ENCODE measurements around the gene LRRC73.
"Not testable (repeated sequence)": the region's sequence is repeated elsewhere in the genome, so short reads cannot be mapped to it uniquely, and the experiment has no call there.

The LRRC73 gene

DNA sequence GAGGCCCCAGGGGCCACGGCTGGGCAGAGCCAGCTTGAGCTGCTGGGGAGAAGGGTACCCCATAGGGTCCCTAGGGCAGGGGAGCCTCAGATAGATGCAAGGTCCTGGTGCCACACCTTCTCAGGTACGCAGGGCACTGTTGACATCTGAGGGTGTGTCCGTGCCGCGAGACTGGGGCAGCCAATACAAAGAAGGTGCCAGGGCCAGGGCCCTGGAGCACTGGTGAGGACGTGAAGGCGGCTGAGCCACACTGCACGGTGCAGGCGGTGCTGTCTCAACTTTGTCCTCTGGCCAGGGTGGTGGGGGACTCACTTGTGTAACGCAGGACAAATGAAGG, 649 bp upstream of the LRRC73 start:
- no peak for DNase-seq (ENCODE audit: low spot score)

DNA sequence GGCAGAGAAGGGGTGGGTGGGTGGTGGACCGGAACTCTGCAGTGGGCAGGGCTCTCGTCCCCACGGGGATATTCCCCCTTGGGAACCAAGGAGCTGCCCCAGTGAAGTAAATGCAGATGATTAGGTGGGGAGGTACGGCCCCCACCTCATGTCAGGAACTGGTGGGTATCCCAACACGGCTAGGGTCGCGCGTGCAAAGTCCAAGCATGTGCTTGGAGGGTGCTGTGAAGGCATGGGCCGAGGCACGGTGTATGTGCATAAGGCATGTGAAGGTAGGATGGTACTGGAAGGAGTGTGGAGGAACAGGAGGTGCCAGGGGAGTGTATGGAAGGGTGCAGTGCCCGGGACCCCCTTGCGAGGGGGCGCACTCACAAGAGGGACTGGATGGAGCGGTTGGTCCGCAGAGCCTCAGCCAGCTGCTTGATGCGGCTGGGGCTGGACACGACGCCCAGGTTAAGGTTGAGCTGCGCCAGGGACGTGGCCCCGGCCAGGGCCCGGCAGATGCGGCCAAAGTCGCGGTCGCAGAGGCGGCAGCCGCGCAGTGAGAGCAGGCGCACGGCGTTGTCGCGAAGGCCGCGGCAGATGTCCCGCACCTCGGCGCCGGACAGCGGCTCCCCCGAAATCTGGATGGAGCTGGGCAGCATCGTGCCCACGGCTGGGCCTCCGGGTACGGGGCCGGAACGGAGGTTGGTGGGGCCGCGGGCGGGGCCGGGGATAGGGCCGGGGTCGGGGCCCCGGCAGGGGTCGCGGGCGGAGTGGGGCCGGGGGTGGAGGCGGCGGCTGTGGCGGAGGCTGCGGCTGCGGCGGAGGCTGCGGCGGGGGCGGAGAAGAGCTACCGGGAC, 783 bp downstream of the LRRC73 start:
- DNase-seq (ENCODE audit: low spot score), result no peak

DNA sequence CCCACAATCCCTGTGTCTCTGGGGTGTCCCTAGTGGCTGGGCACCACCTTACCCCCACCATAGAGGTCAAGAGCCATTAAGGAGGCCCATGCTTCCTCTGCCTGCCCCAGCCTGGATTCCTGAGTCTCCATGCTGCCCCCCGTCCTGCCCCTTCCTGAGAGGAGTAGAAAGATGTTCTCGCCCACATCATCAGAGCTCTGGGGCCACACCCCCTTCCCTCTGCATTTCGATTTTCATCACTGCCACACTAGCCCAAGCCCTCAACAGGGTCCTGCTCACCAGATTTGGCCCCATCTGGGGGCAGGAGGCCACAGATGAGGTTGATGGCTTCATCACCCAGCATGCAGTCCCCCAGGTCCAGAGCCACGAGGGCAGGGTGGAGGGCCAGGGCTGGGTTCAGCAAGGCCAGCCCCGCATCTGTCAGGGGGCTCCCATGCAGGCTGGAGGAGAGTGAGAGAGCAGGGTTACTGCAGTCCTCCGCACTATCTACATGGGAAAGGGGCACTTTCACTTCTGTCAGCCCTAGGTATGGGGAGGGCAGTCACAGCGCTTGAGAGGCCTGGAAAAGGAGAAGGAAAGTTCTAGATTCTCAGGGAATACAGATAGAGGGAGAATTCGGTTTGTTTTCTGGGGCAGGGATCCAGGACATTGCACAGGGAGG, 1.5 kb downstream of the LRRC73 start:
- DNase-seq (ENCODE audit: low spot score), result no peak

GRCh38 chr6:43506667-43507471, 3.3 kb downstream of the LRRC73 start:
- DNase-seq (ENCODE audit: low spot score), result peak; percentile 85

DNA sequence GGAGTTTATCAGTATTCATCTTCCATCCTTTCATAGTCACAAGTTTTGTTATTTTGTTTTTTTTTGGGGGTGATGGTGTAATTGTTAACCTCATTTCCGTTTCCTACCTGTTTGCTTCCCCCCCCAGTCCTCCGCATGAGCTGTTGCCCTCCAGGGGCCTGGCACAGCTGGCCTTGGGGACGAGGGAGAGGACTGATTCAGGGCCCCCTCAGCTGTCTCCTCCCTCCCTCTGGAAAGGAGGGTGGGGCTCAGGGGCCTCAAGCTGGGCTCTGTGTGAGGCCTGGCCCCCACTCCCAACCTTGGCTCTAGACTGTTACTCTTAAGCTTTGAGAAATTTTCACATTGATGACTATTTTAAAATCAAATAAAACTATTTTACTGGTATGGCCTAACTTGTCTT, 4.0 kb downstream of the LRRC73 start:
- DNase-seq (ENCODE audit: low spot score), result no peak

DNA sequence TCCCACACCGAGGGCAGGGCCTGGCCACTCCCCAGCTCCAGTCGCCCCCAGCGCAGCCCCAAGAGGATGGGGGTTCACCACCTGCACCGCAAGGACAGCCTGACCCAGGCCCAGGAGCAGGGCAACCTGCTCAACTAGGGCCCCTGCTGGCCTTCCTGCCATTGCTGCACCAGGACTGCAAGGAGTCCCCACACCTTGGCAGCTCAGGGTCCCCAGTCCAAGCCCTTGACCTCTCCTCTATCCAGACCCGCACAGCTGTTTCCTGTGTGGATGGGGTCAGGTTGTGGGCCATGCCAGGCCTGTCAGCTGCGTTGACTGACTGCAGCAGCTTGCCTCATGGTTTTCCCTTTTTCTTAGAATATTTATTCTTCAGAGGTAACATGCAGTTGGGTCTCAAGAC, 4.4 kb downstream of the LRRC73 start:
- DNase-seq (ENCODE audit: low spot score), result no peak

GRCh38 chr6:43504756-43505593, 5.2 kb downstream of the LRRC73 start:
- DNase-seq (ENCODE audit: low spot score), result no peak

GRCh38 chr6:43503443-43503842, 6.7 kb downstream of the LRRC73 start:
- DNase-seq (ENCODE audit: low spot score), result no peak

DNA sequence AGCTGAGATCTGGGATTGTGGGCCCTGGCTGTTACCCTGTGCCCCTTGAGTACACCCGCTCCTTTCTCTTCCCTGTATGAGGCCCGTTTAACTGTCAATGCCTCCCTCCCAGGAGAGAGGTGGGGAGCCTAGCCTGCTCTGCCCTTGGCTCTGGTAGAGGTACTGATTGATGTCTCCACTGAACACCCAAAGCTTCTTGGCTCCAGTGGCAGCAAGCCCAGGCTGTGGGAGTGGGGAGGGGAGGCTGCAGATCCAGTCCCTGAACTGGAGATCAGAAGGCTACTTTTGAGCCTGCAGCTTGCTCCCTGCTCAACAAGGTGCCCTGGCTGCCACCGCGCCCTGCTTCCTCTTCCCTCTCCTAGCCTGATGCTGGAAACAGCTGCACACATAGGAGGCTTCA, 7.5 kb downstream of the LRRC73 start:
- DNase-seq (ENCODE audit: low spot score), result no peak

DNA sequence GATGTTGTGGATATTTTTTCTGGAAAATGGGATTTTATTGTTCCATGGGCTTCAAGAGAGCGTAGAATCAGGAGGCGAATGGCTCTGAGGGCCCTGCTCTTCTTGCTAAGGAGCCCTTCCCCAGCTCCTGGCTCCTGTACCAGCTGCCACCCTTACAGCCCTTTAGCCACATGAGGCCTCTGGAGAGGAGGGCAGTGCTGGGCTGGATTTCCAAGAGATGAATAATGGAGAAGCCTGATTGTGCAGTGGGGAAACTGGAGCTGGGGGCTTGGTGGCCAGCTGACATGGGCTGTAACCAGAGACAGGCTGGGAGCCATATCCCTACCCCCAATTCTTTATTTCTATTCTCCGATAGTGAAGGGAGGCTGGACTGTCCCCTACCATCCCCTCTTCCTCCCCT, 9.2 kb downstream of the LRRC73 start:
- no peak for DNase-seq (ENCODE audit: low spot score)

GRCh38 chr6:43499028-43499815, 10.9 kb downstream of the LRRC73 start:
- DNase-seq (ENCODE audit: low spot score), result no peak

DNA sequence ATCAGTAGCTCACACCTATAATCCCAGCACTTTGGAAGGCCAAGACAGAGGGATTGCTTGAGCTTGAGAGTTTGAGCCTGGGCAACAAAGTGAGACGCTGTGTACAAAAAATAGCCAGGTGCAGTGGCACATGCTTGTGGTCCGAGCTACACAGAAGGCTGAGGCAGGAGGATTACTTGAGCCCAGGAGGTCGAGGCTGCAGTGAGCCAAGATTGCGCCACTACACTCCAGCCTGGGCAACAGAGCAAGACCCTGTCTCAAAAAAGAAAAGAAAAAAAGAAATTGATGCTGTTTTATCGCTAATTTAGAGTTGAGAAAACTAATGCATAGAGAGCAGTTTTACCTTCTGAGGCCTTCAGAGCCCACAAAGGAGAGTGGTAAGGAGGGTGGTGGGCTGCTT, 11.9 kb downstream of the LRRC73 start:
- not testable (repeated sequence) for DNase-seq (ENCODE audit: low spot score)

- no peak for DNase-seq (ENCODE audit: low spot score)
Observed at GRCh38 chr6:43497689-43498088, 12.5 kb downstream of the LRRC73 start.

DNA sequence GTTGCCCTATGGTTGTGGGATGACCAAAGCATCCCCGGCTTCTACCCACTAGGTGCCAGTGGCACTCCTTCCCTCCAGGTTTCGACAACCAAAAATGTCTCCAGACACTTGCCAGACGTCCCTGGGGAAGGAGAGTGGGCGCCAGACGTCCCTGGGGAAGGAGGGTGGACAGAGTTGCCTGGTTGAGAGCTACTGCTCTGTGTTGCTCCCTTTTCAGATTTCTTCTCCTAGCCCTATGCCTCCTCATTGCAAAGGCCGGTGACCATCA, 13.1 kb downstream of the LRRC73 start:
- no peak for DNase-seq (ENCODE audit: low spot score)

- DNase-seq (ENCODE audit: low spot score), result peak; percentile 18
Observed at GRCh38 chr6:43496370-43497128, 13.6 kb downstream of the LRRC73 start.

DNA sequence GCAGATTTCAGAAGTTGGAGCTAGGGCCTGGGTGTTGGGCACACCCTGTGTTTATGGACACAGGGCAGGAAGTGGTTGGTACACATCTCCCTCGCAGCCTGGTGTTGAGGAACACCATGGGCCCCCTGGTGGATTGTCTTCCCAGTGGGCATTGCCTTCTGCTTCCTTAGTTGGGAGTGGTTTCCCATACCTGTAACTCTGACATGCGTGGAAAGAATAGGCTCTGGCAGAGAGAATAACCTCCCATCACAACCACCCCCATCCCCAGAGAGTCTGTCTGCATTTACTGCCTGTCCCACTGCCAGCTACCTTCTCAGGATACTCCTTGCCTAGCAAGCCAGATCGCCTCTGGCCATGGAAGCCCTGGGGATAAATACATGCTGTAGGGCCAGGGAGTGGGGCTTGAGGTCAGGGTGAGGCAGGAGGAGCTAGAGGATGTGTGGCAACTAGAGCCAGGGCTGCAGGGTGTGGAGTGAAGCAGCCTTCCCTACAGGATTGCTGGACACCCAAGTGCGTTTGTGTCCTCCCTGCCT, 14.7 kb downstream of the LRRC73 start:
- peak; percentile 18 for DNase-seq (ENCODE audit: low spot score)

DNA sequence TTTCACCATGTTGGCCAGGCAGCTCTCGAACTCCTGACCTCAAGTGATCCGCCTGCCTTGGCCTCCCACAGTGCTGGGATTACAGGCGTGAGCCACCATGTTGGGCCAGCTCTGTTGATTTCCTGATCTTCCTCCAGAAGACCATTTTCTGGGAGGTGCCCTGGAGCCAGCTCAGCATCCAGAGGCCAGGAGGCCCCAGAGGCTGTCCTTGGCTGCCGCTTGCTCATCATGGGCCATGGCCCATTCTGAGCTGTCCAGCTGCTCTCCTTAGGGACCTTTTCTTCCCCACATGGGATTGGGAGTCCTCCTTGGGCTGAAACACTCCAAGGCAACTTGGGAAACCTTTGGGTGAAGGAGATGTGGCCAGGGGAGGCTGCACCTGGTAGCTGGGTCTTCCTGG, 15.4 kb downstream of the LRRC73 start:
- DNase-seq (ENCODE audit: low spot score), result no peak

DNA sequence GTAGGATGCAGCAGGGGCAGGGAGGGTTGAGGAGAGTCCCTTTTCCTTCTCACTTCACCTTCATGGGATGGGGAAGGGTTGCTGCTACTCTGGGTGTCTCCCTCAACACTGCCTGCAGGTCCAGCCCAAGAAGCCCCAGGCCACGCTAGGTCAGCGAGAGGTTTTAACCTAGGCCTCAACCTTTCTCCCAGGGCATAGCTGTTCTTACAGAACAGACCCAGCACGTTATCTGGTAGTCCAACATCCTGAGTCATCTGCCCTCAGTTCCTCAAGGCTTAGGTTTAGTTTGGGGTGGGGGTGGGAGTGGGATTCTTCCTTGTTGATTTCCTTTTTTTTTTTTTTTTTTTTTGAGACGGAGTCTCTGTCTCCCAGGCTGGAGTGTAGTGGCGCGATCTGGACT, 15.8 kb downstream of the LRRC73 start:
- DNase-seq (ENCODE audit: low spot score), result no peak

DNA sequence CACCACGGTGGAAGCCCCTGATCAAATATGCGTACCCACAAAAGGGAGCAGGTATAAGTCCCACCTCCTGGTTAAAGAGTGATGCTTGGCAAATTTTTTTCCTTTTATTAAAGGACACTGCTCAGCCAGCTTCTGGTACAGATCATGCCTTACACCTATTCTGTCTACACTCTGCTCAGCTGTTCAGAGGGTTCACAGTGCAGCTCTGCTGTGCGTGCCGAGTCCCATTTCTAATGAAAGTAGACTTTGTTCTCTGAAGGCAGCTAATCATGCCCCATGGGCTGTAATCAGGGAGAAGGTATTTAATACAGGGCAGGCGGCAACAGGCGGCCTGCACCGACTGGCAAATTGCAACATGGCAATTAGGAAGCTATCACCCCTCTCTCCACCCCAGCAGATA, 16.3 kb downstream of the LRRC73 start:
- DNase-seq (ENCODE audit: low spot score), result no peak

GRCh38 chr6:43493230-43493629, 16.9 kb downstream of the LRRC73 start:
- DNase-seq (ENCODE audit: low spot score), result no peak

GRCh38 chr6:43492673-43493072, 17.5 kb downstream of the LRRC73 start:
- DNase-seq (ENCODE audit: low spot score), result no peak
